C4-2B (cell line): Measurements from ENCODE around the gene GUSB.

Source experiments
- H3K27ac ChIP-seq: fragments of 450-650 bp; 2 replicates; pipeline ENCODE4 v1.5.1; 2017
- ZFX ChIP-seq: fragments of 450-650 bp; IDR thresholded peaks from 2 replicates; pipeline ENCODE4 v1.6.1; 2017
- TF ChIP-seq, protein P1 (sequence below): fragments of 450-650 bp; conservative IDR thresholded peaks from 2 replicates; pipeline ENCODE4 v1.5.1; 2017; ENCODE audit warnings: mild to moderate bottlenecking

GUSB gene

DNA sequence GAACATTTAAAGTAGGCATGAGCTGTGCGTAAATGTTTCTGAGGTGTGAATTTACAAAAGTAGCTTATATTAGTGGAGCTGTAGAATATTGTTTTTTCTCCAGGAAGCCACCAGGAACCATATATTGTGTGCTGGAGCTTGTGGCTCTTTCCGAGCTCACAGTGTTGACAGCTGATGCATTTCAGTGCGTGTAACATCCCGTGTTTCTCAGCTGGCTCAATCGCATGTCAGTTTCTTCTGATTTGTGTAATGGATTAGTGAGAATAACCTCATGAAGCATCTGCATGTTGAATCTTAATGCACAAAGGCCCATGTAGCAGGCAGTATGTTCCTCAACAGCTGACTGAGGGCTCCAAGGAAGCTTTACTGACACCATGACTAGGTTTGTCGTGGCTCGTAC lies 69.8 kb downstream of the GUSB start:
- H3K27ac ChIP-seq, result no peak overlapping the region
- no peak for TF ChIP-seq ZFX
- TF ChIP-seq, protein P1, sequence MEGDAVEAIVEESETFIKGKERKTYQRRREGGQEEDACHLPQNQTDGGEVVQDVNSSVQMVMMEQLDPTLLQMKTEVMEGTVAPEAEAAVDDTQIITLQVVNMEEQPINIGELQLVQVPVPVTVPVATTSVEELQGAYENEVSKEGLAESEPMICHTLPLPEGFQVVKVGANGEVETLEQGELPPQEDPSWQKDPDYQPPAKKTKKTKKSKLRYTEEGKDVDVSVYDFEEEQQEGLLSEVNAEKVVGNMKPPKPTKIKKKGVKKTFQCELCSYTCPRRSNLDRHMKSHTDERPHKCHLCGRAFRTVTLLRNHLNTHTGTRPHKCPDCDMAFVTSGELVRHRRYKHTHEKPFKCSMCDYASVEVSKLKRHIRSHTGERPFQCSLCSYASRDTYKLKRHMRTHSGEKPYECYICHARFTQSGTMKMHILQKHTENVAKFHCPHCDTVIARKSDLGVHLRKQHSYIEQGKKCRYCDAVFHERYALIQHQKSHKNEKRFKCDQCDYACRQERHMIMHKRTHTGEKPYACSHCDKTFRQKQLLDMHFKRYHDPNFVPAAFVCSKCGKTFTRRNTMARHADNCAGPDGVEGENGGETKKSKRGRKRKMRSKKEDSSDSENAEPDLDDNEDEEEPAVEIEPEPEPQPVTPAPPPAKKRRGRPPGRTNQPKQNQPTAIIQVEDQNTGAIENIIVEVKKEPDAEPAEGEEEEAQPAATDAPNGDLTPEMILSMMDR, result no peak
